Fibroblast of pulmonary artery (primary cell): ENCODE results near the gene TXN2.

Source experiments
- DNase-seq: peaks from one replicate; pipeline ENCODE4 v3.0.0-alpha.2; 2010; ENCODE audit warnings: low read depth
- H3K4me3 ChIP-seq: replicated peaks from 2 replicates; pipeline ENCODE4 v1.5.1; 2011; ENCODE audit warnings: low read depth, mild to moderate bottlenecking, control low read depth, low read length, moderate library complexity
- TF ChIP-seq, protein P1 (sequence below): IDR thresholded peaks from 2 replicates; pipeline ENCODE4 v1.5.1; 2011; ENCODE audit warnings: mild to moderate bottlenecking, control low read depth, low read length, inconsistent platforms; ENCODE audit errors: missing control alignments

Gene TXN2

GRCh38 chr22:36470162-36470993 is 11.1 kb downstream of the TXN2 start:
- DNase-seq: peak; percentile 91
- H3K4me3 ChIP-seq: no peak overlapping the region
- TF ChIP-seq, protein P1, sequence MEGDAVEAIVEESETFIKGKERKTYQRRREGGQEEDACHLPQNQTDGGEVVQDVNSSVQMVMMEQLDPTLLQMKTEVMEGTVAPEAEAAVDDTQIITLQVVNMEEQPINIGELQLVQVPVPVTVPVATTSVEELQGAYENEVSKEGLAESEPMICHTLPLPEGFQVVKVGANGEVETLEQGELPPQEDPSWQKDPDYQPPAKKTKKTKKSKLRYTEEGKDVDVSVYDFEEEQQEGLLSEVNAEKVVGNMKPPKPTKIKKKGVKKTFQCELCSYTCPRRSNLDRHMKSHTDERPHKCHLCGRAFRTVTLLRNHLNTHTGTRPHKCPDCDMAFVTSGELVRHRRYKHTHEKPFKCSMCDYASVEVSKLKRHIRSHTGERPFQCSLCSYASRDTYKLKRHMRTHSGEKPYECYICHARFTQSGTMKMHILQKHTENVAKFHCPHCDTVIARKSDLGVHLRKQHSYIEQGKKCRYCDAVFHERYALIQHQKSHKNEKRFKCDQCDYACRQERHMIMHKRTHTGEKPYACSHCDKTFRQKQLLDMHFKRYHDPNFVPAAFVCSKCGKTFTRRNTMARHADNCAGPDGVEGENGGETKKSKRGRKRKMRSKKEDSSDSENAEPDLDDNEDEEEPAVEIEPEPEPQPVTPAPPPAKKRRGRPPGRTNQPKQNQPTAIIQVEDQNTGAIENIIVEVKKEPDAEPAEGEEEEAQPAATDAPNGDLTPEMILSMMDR: peak; percentile 97

- no peak for DNase-seq
- H3K4me3 ChIP-seq: no peak overlapping the region
- TF ChIP-seq, protein P1: no peak
Measured at GRCh38 chr22:36469094-36469710, 12.2 kb downstream of the TXN2 start.

DNA sequence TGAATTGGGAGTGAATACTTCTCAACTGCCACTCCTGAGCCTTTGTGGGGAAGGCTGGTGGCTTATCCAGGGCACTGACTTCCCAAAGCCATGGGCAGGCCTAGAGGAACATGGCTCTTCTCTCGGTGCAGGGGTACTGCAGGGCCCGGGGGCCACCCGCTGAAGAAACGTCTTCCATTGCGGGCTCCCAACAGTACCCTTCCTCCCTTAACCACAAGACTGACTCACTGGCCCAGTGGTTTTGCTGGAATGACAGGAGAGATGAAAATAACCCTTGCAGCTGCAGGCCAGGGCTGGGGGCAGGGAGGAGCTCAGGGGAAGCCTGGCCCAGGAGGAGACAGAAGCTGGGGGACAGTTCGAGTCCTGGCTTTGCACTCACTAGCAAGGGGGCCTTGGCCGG is 13.5 kb downstream of the TXN2 start:
- H3K4me3 ChIP-seq: peak overlapping the region; percentile 14
- TF ChIP-seq, protein P1: no peak
- DNase-seq: peak; percentile 94

DNA sequence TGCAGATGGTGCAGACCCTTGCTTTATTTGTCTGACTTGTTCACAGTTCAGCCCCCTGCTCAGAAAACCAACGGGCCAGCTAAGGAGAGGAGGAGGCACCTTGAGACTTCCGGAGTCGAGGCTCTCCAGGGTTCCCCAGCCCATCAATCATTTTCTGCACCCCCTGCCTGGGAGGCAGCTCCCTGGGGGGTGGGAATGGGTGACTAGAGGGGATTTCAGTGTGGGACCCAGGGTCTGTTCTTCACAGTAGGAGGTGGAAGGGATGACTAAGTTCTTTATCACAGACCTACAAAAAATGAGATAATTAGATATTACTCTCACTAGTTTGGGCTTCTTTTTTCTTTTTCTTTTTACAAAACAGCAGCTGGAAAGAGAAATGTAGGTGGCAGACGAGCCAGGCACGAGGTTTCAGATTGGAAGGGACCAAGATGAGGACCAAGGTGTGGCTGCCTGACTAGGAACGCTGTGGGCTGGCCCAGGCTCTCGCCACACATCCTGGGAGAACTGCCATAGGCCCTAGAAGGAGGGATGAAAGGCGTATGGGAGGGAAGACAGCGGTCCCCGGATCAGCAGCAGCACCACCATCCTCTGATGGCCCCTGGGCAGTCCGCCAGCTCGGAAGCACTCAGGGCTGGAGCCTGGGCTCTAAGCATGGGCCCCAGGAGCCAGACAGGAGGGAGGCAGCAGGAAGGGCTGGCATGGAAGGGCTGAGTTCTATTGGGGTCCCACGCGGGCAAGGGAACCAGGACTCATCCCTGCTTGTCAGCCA is 14.2 kb downstream of the TXN2 start:
- peak overlapping the region; percentile 14 for H3K4me3 ChIP-seq
- peak; percentile 87 for DNase-seq
- TF ChIP-seq, protein P1: no peak

GRCh38 chr22:36466258-36466657 is 15.2 kb downstream of the TXN2 start:
- no peak overlapping the region for H3K4me3 ChIP-seq
- DNase-seq: no peak
- TF ChIP-seq, protein P1: no peak

DNA sequence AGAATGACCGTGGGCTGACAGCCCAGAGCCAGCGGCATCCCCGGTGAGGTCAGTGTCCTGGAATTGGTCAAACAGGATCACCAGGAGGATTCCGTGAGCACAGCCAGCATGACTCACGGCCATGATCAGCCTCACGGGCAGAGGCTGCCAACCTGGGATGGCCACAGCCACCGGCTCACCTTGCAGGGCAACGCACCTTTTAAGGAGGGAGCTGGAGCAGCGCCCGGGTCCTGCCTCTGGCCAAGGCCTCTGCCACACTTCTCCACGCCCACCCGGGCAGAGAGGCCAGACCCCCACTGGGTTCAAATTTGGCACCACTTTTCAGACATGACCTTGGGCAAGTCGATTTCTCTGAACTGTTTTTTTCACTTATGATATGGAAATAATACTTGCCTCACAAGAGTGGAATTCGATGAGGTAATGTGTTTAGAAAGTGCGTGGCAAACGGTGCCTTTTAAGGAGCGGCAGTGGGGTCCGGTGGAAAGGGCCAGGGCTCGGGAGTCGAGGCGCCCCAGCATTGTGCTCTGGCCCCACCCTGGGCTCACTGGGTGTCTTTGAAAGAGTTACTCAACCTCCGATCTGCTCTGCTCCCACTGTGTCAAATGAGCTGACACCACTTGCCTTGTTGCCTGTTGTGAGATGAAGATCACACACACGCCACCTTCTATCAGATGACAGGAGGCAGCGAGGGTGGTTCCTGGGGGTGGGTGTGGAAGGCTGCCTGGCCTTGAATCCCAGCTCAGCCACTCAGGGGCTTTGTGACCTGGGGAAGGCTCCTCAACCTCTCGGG is 16.0 kb downstream of the TXN2 start:
- TF ChIP-seq, protein P1: no peak
- peak; percentile 93 for DNase-seq
- no peak overlapping the region for H3K4me3 ChIP-seq
